Astrocyte (in vitro differentiated cells and primary cell): ENCODE data around the gene CACHD1.

Source experiments
- EZH2 ChIP-seq: IDR thresholded peaks from 2 replicates; pipeline ENCODE4 v1.6.1; 2012; ENCODE audit warnings: mild to moderate bottlenecking, low read length, inconsistent platforms; ENCODE audit not compliant: insufficient read depth
- TF ChIP-seq, protein P1 (sequence below): IDR thresholded peaks from 2 replicates; pipeline ENCODE4 v1.5.1; 2011; ENCODE audit warnings: low read depth, mild to moderate bottlenecking, inconsistent platforms, low read length, moderate library complexity; ENCODE audit not compliant: insufficient read depth

DNA sequence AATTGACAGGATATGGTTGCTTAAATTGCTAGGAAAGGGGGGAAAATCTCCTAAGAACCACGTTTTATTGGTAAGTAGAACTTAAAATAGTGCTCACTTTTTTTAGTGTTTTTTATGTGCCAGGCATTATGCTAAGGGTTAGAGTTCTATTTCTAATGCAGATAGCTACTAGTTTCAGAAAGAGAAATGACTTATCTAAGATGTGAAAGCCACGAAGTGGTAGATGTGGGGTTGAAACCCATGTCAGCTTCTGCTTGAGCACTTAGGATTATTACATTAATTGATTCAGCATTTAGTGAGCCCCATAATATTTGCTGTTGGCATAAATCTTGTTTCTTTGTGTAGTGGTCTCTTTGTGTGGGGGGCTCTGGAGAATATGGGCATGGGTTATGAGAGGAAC, 24.7 kb downstream of the CACHD1 start:
- TF ChIP-seq, protein P1, sequence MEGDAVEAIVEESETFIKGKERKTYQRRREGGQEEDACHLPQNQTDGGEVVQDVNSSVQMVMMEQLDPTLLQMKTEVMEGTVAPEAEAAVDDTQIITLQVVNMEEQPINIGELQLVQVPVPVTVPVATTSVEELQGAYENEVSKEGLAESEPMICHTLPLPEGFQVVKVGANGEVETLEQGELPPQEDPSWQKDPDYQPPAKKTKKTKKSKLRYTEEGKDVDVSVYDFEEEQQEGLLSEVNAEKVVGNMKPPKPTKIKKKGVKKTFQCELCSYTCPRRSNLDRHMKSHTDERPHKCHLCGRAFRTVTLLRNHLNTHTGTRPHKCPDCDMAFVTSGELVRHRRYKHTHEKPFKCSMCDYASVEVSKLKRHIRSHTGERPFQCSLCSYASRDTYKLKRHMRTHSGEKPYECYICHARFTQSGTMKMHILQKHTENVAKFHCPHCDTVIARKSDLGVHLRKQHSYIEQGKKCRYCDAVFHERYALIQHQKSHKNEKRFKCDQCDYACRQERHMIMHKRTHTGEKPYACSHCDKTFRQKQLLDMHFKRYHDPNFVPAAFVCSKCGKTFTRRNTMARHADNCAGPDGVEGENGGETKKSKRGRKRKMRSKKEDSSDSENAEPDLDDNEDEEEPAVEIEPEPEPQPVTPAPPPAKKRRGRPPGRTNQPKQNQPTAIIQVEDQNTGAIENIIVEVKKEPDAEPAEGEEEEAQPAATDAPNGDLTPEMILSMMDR = no peak
- TF ChIP-seq EZH2 = no peak
